ENCODE measurements around the gene DNAI1. TPM values are rescaled to one million over a fixed set of nuclear protein-coding genes. Genes with fewer than 3 reads are reported as not detected.

Gene DNAI1
- polyA plus RNA-seq, 1 experiment, result not detected

DNA sequence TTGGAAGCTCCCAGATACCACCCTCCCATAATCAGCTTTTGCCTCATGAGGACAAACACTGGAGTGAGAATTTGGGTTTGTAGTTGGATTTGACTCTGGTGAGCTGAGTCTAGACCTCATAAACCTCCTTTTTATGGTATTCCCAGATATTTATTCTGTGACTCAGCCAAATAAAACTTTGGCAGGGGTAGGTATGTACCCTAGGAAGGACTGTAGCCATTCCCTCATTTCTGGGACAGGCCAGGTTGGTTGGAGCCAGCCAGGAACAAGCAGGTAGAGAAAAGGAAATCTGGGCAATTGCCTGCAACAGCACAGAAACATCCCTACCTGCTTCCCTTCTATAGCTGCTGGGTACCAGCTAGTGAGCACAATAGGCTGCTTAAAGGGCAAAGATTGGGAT is 44.8 kb downstream of the DNAI1 start:
- TF ChIP-seq, protein P1, sequence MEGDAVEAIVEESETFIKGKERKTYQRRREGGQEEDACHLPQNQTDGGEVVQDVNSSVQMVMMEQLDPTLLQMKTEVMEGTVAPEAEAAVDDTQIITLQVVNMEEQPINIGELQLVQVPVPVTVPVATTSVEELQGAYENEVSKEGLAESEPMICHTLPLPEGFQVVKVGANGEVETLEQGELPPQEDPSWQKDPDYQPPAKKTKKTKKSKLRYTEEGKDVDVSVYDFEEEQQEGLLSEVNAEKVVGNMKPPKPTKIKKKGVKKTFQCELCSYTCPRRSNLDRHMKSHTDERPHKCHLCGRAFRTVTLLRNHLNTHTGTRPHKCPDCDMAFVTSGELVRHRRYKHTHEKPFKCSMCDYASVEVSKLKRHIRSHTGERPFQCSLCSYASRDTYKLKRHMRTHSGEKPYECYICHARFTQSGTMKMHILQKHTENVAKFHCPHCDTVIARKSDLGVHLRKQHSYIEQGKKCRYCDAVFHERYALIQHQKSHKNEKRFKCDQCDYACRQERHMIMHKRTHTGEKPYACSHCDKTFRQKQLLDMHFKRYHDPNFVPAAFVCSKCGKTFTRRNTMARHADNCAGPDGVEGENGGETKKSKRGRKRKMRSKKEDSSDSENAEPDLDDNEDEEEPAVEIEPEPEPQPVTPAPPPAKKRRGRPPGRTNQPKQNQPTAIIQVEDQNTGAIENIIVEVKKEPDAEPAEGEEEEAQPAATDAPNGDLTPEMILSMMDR (IDR thresholded peaks at IDR 0.05; ENCODE audit: insufficient read depth, low read depth, low read length), result no peak
- H3K27me3 ChIP-seq (ENCODE audit: control insufficient read depth, insufficient read depth, low read length), result peaks cover 7% of the 10 kb centered on the region
- ChIA-PET CTCF (interaction anchor here (0.7 to 5.0 kb wide), 7 partner anchors 10 to 99 kb away, joined by 3 to 79 read pairs (median 28); no protein-coding TSS in a partner anchor), POLR2A (no interaction called here)
- H3K36me3 ChIP-seq (ENCODE audit: control insufficient read depth, insufficient read depth, low read length), result no peaks in the 10 kb centered on the region
- H3K4me3 ChIP-seq (ENCODE audit: low read depth, low read length), result no peak overlapping the region
- DNase-seq (ENCODE audit: low read depth), result no peak

DNA sequence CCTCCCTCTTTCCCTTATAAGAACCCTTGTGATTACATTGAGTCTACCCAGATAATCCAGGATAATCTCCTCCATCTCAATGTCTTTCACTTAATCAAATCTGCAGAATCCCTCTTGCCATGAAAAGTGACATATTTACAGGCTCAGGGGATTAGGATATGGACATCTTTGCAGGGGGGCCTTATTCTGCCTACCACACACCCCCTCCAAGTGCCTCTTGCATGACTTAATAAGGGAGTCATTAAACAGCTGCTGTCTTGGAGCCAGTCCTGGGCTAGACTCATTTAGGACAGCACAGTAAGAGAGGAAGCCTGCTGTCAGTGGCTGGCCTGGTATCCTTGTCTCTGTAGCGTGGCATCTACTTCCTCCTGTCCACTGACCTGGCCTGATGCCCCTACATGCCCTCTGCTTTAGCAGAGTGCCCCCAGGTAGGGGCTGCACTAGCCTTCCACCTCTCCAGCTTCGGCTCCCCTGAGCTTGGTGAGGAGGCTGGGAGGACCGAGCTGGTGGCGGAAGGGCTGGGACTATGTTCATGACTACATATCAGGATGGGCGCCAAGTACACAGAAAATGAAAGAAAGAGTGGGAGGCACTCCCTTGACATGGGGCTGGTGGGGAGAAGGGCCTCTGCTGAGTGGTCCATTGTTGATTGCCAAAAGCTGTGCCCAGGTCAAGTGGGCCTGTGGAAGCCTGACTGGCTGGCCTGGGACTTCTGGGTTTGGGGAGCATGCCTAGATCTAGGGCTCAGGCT is 46.9 kb downstream of the DNAI1 start:
- DNase-seq (ENCODE audit: low read depth), result no peak
- TF ChIP-seq, protein P1 (IDR thresholded peaks at IDR 0.05; ENCODE audit: insufficient read depth, low read depth, low read length), result no peak
- ChIA-PET CTCF (interaction anchor here (0.8 to 2.7 kb wide), 4 partner anchors 41 to 102 kb away, joined by 3 to 10 read pairs (median 6); no protein-coding TSS in a partner anchor), POLR2A (no interaction called here)
- Histone ChIP-seq H3K4me3 (ENCODE audit: low read depth, low read length) (no peak overlapping the region), H3K36me3 (ENCODE audit: control insufficient read depth, insufficient read depth, low read length) (no peaks in the 10 kb centered on the region), H3K27me3 (ENCODE audit: control insufficient read depth, insufficient read depth, low read length) (peaks cover 9% of the 10 kb centered on the region)

GRCh38 chr9:34506623-34507022 is 48.0 kb downstream of the DNAI1 start:
- TF ChIP-seq, protein P1 (IDR thresholded peaks at IDR 0.05; ENCODE audit: insufficient read depth, low read depth, low read length), result no peak
- no peak for DNase-seq (ENCODE audit: low read depth)
- Histone ChIP-seq H3K27me3 (ENCODE audit: control insufficient read depth, insufficient read depth, low read length) (peaks cover 9% of the 10 kb centered on the region), H3K4me3 (ENCODE audit: low read depth, low read length) (no peak overlapping the region), H3K36me3 (ENCODE audit: control insufficient read depth, insufficient read depth, low read length) (no peaks in the 10 kb centered on the region)
- CTCF ChIA-PET, result interaction anchor here (1.1 to 2.7 kb wide), 3 partner anchors 40 to 103 kb away, joined by 3 to 10 read pairs (median 4); no protein-coding TSS in a partner anchor
- POLR2A ChIA-PET, result no interaction called here

GRCh38 chr9:34507556-34507955 is 49.0 kb downstream of the DNAI1 start:
- Histone ChIP-seq H3K36me3 (ENCODE audit: control insufficient read depth, insufficient read depth, low read length) (no peaks in the 10 kb centered on the region), H3K27me3 (ENCODE audit: control insufficient read depth, insufficient read depth, low read length) (peaks cover 12% of the 10 kb centered on the region), H3K4me3 (ENCODE audit: low read depth, low read length) (no peak overlapping the region)
- TF ChIP-seq, protein P1 (IDR thresholded peaks at IDR 0.05; ENCODE audit: insufficient read depth, low read depth, low read length), result no peak
- ChIA-PET CTCF (interaction anchor here (0.5 to 2.7 kb wide), 4 partner anchors 13 to 104 kb away, joined by 3 to 10 read pairs (median 4); no protein-coding TSS in a partner anchor), POLR2A (no interaction called here)
- no peak for DNase-seq (ENCODE audit: low read depth)

DNA sequence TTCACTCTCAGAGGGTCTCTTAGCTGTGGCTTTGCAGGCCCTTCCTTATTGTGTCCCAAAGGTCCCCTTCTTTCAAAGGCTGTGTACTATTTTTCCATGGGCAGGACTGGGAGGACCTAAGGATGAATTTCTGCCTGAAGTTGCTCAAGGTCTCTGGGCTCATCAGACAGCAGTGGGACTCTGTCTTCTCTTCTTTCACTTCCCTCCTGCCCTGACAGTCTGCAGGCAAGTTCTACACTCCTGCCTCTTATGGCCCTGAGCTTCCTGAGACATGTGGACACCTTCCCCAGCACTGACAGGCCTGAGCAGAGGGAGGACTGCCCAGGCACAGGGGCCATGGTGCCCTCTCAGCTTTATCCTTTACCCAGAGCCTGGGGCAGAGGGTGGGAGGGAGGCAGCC is 49.4 kb downstream of the DNAI1 start:
- H3K27me3 ChIP-seq (ENCODE audit: control insufficient read depth, insufficient read depth, low read length), result peaks cover 11% of the 10 kb centered on the region
- H3K36me3 ChIP-seq (ENCODE audit: control insufficient read depth, insufficient read depth, low read length), result no peaks in the 10 kb centered on the region
- no peak overlapping the region for H3K4me3 ChIP-seq (ENCODE audit: low read depth, low read length)
- CTCF ChIA-PET, result interaction anchor here (1.0 to 2.7 kb wide), 3 partner anchors 14 to 128 kb away, joined by 3 to 10 read pairs (median 4); no protein-coding TSS in a partner anchor
- TF ChIP-seq, protein P1 (IDR thresholded peaks at IDR 0.05; ENCODE audit: insufficient read depth, low read depth, low read length), result no peak
- no peak for DNase-seq (ENCODE audit: low read depth)
- POLR2A ChIA-PET, result no interaction called here
